Transverse colon (tissue), 4 donors: ENCODE measurements around the gene VWA3B. TPM values are rescaled to one million over a fixed set of nuclear protein-coding genes. Genes with fewer than 3 reads are reported as not detected.

ENCODE experiments used
- DNase-seq: peaks from one replicate; pipeline ENCODE4 v3.0.0-alpha.2; 2019
- H3K27ac ChIP-seq, 4 donors: fragments of 200-600 bp; sonication (generic); 2 replicates each; pipeline ENCODE4 v1.5.1; 2016 to 2018; ENCODE audit warnings: inconsistent platforms in 4 of 4
- H3K27me3 ChIP-seq: fragments of 200-600 bp; sonication (generic); 2 replicates; pipeline ENCODE4 v1.5.1; 2017; ENCODE audit warnings: inconsistent platforms
- H3K36me3 ChIP-seq, 4 donors: fragments of 200-600 bp; sonication (generic); 2 replicates each; pipeline ENCODE4 v1.5.1; 2017 to 2019; ENCODE audit warnings: inconsistent platforms in 4 of 4
- H3K4me1 ChIP-seq, 4 donors: fragments of 200-600 bp; sonication (generic); 2 replicates each; pipeline ENCODE4 v1.5.1; 2017 to 2020; ENCODE audit warnings: inconsistent platforms in 4 of 4
- H3K4me3 ChIP-seq, 4 donors: fragments of 200-600 bp; sonication (generic); 1 replicate in 1 of 4; 2 replicates in 3 of 4; pipeline versions ENCODE4 v1.5.1 to v1.6.1; 2017 to 2019; ENCODE audit warnings: inconsistent platforms in 4 of 4
- H3K9me3 ChIP-seq, 2 donors: fragments of 200-600 bp; sonication (generic); 2 replicates each; pipeline ENCODE4 v1.5.1; 2017 to 2019; ENCODE audit warnings: inconsistent platforms in 2 of 2
- EP300 ChIP-seq: sonication (generic); formaldehyde crosslinking; IDR thresholded peaks from one replicate; pipeline ENCODE4 v1.6.1; 2017; ENCODE audit warnings: antibody characterized with exemption, low read depth
- POLR2A ChIP-seq: fragments of 450-650 bp; IDR thresholded peaks from one replicate; pipeline ENCODE4 v1.6.1; 2016; ENCODE audit warnings: antibody characterized with exemption, mild to moderate bottlenecking, moderate library complexity
- POLR2AphosphoS5 ChIP-seq, 3 donors: sonication (generic); formaldehyde crosslinking; IDR thresholded peaks; one replicate each; pipeline ENCODE4 v1.6.1; 2016; ENCODE audit warnings: antibody characterized with exemption in 3 of 3
- WGBS, 2 donors: methylation state at CpG; one replicate each; pipeline ENCODE4 v1.1.5; 2018; ENCODE audit warnings: low coverage in 1 of 2; 5-methylcytosine and 5-hydroxymethylcytosine counted together
- in situ Hi-C, 4 donors: fragments of 200-750 bp; cut with MboI; loops; one replicate each; pipeline versions ENCODE4 v1.15.0 to v1.15.1; 2017; ENCODE audit warnings: low sequenced_read_pairs in 3 of 4, low pct_ligation_motif_present in 1 of 4, low pct_unique_long_range_greater_than_20kb in 1 of 4
- intact Hi-C: fragments of 100-400 bp; cut with DNase I; formaldehyde crosslinking; loops from one replicate; pipeline ENCODE4 v1.15.1; 2023; ENCODE audit warnings: low total_unique reads
- total RNA-seq, 4 donors: library from RNA; depleted of rRNA; stranded (reverse); fragments of >200 nt; gene quantifications; one replicate each; pipeline ENCODE4 v1.1.0, GENCODE V29; 2016
- TF ChIP-seq, protein P1 (sequence below), 5 experiments: fragments of 200-600 bp in 3 of 5; fragments of 450-650 bp in 2 of 5; sonication (generic) in 3 of 5; IDR thresholded peaks; 1 replicate in 2 of 5; 2 replicates in 3 of 5; pipeline ENCODE4 v1.5.1; 2016 to 2017; ENCODE audit warnings: antibody characterized with exemption in 5 of 5, inconsistent platforms in 3 of 5, mild to moderate bottlenecking in 2 of 5, moderate library complexity in 1 of 5

Gene VWA3B
- total RNA-seq, 4 donors from 2014 or later, result 0.41 to 0.48 TPM; not detected in 2

DNA sequence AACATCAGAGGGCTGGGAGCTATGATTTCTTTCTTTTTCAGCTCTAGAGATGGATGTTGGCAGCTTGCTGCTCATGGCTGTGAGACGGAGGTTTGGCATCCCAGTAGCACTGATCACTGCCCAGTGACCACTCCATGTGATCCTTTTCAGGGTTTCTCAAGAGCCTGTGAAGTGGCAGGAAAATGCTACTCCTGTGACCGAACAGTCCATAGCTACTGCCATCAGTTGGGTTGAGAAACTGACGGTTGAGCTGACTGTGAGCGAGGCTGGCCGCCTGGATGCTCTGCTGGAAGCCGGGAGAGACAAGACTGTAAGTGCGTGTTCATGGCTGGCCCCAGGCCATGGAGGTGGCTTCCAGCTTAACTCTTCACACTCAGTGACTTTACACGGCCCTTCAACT is 34.2 kb downstream of the VWA3B start:
- Histone ChIP-seq H3K4me3 (no peak overlapping the region), H3K36me3 (no peaks in the 10 kb centered on the region), H3K27me3 (no peaks in the 10 kb centered on the region), H3K9me3 (no peaks in the 10 kb centered on the region), H3K27ac (no peak overlapping the region), H3K4me1 (no peaks in the 10 kb centered on the region)
- intact Hi-C loops, result no loop called here
- DNase-seq, result no peak
- WGBS, 2 donors, result 94% methylated on average over 8 of the region's 8 CpGs; no CpG with 5 or more reads in 1 of the 2 donors
- in situ Hi-C loops, result no loop called here
- no peak for TF ChIP-seq POLR2AphosphoS5 (IDR thresholded peaks at IDR 0.05)
- TF ChIP-seq EP300, result no peak
- TF ChIP-seq, protein P1, sequence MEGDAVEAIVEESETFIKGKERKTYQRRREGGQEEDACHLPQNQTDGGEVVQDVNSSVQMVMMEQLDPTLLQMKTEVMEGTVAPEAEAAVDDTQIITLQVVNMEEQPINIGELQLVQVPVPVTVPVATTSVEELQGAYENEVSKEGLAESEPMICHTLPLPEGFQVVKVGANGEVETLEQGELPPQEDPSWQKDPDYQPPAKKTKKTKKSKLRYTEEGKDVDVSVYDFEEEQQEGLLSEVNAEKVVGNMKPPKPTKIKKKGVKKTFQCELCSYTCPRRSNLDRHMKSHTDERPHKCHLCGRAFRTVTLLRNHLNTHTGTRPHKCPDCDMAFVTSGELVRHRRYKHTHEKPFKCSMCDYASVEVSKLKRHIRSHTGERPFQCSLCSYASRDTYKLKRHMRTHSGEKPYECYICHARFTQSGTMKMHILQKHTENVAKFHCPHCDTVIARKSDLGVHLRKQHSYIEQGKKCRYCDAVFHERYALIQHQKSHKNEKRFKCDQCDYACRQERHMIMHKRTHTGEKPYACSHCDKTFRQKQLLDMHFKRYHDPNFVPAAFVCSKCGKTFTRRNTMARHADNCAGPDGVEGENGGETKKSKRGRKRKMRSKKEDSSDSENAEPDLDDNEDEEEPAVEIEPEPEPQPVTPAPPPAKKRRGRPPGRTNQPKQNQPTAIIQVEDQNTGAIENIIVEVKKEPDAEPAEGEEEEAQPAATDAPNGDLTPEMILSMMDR (IDR thresholded peaks at IDR 0.05), result no peak

DNA sequence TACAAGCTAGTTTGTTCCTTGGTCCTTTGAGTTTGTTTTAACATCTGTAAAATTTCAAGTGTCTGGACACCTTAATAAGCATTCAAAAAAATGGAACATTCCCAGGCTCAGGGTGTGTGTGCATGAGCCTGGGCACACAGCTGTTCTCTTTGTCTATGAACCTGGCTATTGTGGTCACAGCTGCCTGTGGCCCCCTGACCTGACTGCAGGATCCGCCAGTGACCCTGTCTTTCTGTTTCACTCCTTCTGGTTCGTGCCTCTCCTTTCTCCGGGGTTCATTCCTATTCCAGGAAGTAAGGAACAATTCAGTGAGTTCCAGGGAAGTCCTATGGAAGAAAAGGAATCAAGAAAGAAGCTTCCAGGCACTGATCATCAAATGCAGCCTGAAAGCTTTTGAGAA is 35.6 kb downstream of the VWA3B start:
- H3K27ac ChIP-seq, result peak overlapping the region in 1 of 4 donors; percentile 3
- H3K4me3 ChIP-seq, result no peak overlapping the region
- intact Hi-C loops (no loop called here), in situ Hi-C loops (no loop called here)
- no peaks in the 10 kb centered on the region for H3K36me3 ChIP-seq
- no peaks in the 10 kb centered on the region for H3K27me3 ChIP-seq
- no peak for DNase-seq
- WGBS, 2 donors, result 60 to 63% methylated on average over 1 to 3 of the region's 3 CpGs
- H3K9me3 ChIP-seq, result no peaks in the 10 kb centered on the region
- no peaks in the 10 kb centered on the region for H3K4me1 ChIP-seq
- TF ChIP-seq POLR2AphosphoS5 (IDR thresholded peaks at IDR 0.05) (no peak), POLR2A (no peak), EP300 (no peak)
- TF ChIP-seq, protein P1 (IDR thresholded peaks at IDR 0.05), result no peak

DNA sequence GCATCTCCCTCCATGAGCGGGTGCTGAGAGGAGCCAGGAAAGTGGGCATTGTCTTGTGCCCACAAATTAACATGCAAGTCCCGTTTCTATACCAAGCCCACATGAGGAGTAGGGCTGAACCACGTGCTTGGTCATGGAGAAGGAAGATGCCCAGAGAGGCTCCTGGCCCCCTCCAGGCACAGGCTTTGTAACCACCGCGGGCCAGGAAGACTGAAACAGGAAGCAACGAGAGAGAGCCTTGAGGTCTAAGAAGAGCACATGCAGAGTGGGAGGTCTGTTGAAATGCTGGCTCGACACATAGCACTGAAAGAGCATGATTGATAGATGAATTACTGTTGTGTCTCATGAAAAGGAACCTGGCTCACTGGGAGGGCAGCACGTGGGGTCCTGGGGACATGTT is 36.3 kb downstream of the VWA3B start:
- H3K27me3 ChIP-seq, result no peaks in the 10 kb centered on the region
- no peak overlapping the region for H3K4me3 ChIP-seq
- H3K36me3 ChIP-seq, result no peaks in the 10 kb centered on the region
- H3K27ac ChIP-seq, result no peak overlapping the region
- 64 to 74% methylated on average over 4 to 8 of the region's 8 CpGs for WGBS, 2 donors
- DNase-seq, result no peak
- in situ Hi-C loops (no loop called here), intact Hi-C loops (no loop called here)
- TF ChIP-seq POLR2AphosphoS5 (IDR thresholded peaks at IDR 0.05), result no peak
- TF ChIP-seq EP300, result no peak
- no peaks in the 10 kb centered on the region for H3K9me3 ChIP-seq
- no peaks in the 10 kb centered on the region for H3K4me1 ChIP-seq

DNA sequence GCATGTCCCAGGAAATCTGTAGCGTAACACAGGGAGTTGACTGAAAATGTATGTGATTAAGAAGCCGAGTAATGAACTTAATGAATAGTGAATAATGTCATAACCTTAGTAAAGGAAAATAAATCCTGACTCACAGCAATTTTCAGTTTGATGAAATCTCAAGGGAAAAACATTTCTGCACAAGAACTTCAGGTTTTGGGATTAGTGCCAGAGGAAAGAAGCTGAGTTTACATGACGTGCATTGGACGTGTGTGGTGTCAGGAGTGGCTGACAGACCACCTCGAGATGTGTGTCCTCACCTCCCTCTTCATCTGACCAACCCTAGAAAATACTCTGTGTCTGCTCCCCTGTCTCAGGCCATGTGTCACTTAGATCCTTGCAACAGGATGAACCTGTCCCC is 39.1 kb downstream of the VWA3B start:
- no peaks in the 10 kb centered on the region for H3K36me3 ChIP-seq
- no peaks in the 10 kb centered on the region for H3K27me3 ChIP-seq
- in situ Hi-C loops (no loop called here), intact Hi-C loops (no loop called here)
- H3K4me1 ChIP-seq, result no peaks in the 10 kb centered on the region
- 78 to 100% methylated on average over 2 to 5 of the region's 5 CpGs for WGBS, 2 donors
- H3K4me3 ChIP-seq, result no peak overlapping the region
- no peak overlapping the region for H3K27ac ChIP-seq
- no peak for DNase-seq
- H3K9me3 ChIP-seq, result no peaks in the 10 kb centered on the region
- TF ChIP-seq POLR2AphosphoS5 (IDR thresholded peaks at IDR 0.05), result no peak
- no peak for TF ChIP-seq POLR2A
- TF ChIP-seq EP300, result no peak
- TF ChIP-seq, protein P1 (IDR thresholded peaks at IDR 0.05), result no peak
